Calu3 (cell line): Measurements from ENCODE around the gene ZNF766. TPM values are rescaled to one million over a fixed set of nuclear protein-coding genes. Genes with fewer than 3 reads are reported as not detected.
A peak's percentile ranks its signal among the peaks of the same experiment; 100 is the strongest.

Experiments used
- BruUV-seq: library from RNA; stranded (reverse); fragments of 400-500 nt; replicated peaks from 2 replicates; lab custom pipeline; 2021; lab: Mats Ljungman, UMichigan
- CTCF ChIA-PET: fragments of 300-600 bp; sonication (Branson Sonifier 250); formaldehyde crosslinking; loops from one replicate; lab custom pipeline; 2022; ENCODE audit warnings: antibody characterized with exemption; lab: Charles Lee
- DNase-seq: peaks from one replicate; pipeline ENCODE4 v3.0.0; 2022
- H3K27ac Mint-ChIP-seq: one replicate; pipeline ENCODE4 v1.8.0; 2022; ENCODE audit warnings: mixed read lengths; ENCODE audit not compliant: unreplicated experiment
- H3K27me3 Mint-ChIP-seq: one replicate; pipeline ENCODE4 v1.8.0; 2022; ENCODE audit warnings: mixed read lengths; ENCODE audit not compliant: unreplicated experiment
- H3K36me3 Mint-ChIP-seq: one replicate; pipeline ENCODE4 v1.8.0; 2022; ENCODE audit warnings: mild to moderate bottlenecking, moderate library complexity, mixed read lengths; ENCODE audit not compliant: insufficient read depth, unreplicated experiment
- H3K4me1 Mint-ChIP-seq: one replicate; pipeline ENCODE4 v1.8.0; 2022; ENCODE audit warnings: mild to moderate bottlenecking, low read depth, mixed read lengths; ENCODE audit not compliant: unreplicated experiment
- H3K4me3 Mint-ChIP-seq: one replicate; pipeline ENCODE4 v1.8.0; 2022; ENCODE audit warnings: mild to moderate bottlenecking, low read depth, moderate library complexity, mixed read lengths; ENCODE audit not compliant: unreplicated experiment
- H3K9me3 Mint-ChIP-seq: one replicate; pipeline ENCODE4 v1.8.0; 2022; ENCODE audit warnings: low read depth, mixed read lengths; ENCODE audit not compliant: unreplicated experiment
- intact Hi-C: fragments of 100-400 bp; cut with micrococcal nuclease; formaldehyde crosslinking; loops from one replicate; pipeline ENCODE4 v1.10.0; 2022; ENCODE audit not compliant: unreplicated experiment
- total RNA-seq: library from RNA; stranded (reverse); gene quantifications from 2 replicates; pipeline ENCODE4 v1.2.3, GENCODE V29; 2022
- TF ChIP-seq, protein P1 (sequence below): fragments of 200-600 bp; IDR thresholded peaks from one replicate; pipeline ENCODE4 v1.8.0; 2022; ENCODE audit warnings: antibody characterized with exemption; ENCODE audit not compliant: unreplicated experiment

ZNF766 gene
- total RNA-seq, 1 experiment from 2014 or later = 26.6 TPM

DNA sequence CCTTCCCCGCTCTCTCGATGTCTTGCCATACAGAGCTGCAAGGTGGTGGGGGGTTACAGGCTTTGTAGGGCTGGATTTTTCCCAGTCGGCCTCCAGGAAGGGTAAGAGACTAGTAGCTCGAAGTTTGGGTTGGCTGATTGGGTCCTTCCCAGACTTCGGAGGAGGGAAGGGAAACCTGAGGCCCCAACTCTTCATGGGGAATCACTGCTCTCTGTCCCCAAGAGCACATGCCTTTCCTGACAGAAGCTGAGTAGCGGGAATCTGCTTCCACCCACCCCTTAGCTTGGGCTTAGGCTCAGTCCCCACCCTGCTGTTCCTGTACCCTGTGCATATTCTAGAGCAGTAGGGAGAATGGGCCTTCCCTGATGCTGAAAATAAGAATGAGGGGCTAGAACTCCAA is 39.9 kb upstream of the ZNF766 start:
- CTCF ChIA-PET = no interaction called here
- peaks cover 7% of the 10 kb centered on the region for H3K9me3 Mint-ChIP-seq
- H3K27me3 Mint-ChIP-seq = no peaks in the 10 kb centered on the region
- TF ChIP-seq, protein P1, sequence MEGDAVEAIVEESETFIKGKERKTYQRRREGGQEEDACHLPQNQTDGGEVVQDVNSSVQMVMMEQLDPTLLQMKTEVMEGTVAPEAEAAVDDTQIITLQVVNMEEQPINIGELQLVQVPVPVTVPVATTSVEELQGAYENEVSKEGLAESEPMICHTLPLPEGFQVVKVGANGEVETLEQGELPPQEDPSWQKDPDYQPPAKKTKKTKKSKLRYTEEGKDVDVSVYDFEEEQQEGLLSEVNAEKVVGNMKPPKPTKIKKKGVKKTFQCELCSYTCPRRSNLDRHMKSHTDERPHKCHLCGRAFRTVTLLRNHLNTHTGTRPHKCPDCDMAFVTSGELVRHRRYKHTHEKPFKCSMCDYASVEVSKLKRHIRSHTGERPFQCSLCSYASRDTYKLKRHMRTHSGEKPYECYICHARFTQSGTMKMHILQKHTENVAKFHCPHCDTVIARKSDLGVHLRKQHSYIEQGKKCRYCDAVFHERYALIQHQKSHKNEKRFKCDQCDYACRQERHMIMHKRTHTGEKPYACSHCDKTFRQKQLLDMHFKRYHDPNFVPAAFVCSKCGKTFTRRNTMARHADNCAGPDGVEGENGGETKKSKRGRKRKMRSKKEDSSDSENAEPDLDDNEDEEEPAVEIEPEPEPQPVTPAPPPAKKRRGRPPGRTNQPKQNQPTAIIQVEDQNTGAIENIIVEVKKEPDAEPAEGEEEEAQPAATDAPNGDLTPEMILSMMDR = no peak
- no TSS peak for BruUV-seq
- H3K27ac Mint-ChIP-seq = no peak overlapping the region
- DNase-seq = no peak
- intact Hi-C loops = no loop called here
- no peaks in the 10 kb centered on the region for H3K4me1 Mint-ChIP-seq
- H3K4me3 Mint-ChIP-seq = no peak overlapping the region
- peaks cover 37% of the 10 kb centered on the region for H3K36me3 Mint-ChIP-seq

DNA sequence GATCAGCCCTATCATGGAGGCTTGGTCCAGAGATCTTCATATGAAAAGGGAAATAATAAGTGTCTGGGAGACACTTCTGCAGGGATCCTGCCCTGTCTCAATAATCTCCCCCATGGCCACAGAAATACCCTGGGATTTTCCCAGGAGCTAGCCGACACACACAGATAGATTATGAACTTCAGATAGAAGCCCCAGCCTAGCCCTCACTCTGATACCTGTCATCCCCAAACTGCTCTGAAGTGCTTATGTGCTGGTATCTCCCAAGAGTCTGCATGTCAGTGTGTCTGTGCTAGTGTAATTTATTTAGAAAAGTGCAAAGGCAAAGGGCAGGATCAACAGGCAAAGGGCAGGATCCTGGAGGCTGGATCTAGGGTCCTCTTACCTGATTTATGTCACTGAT is 38.7 kb upstream of the ZNF766 start:
- H3K27me3 Mint-ChIP-seq = no peaks in the 10 kb centered on the region
- intact Hi-C loops = loop anchor here (10.0 kb wide), 1 partner anchor 226 kb away; the partner anchor contains the start of gene ZNF615
- TF ChIP-seq, protein P1 = no peak
- DNase-seq = no peak
- H3K4me3 Mint-ChIP-seq = no peak overlapping the region
- CTCF ChIA-PET = no interaction called here
- no peaks in the 10 kb centered on the region for H3K4me1 Mint-ChIP-seq
- no TSS peak for BruUV-seq
- H3K36me3 Mint-ChIP-seq = peaks cover 25% of the 10 kb centered on the region
- peaks cover 12% of the 10 kb centered on the region for H3K9me3 Mint-ChIP-seq
- no peak overlapping the region for H3K27ac Mint-ChIP-seq

DNA sequence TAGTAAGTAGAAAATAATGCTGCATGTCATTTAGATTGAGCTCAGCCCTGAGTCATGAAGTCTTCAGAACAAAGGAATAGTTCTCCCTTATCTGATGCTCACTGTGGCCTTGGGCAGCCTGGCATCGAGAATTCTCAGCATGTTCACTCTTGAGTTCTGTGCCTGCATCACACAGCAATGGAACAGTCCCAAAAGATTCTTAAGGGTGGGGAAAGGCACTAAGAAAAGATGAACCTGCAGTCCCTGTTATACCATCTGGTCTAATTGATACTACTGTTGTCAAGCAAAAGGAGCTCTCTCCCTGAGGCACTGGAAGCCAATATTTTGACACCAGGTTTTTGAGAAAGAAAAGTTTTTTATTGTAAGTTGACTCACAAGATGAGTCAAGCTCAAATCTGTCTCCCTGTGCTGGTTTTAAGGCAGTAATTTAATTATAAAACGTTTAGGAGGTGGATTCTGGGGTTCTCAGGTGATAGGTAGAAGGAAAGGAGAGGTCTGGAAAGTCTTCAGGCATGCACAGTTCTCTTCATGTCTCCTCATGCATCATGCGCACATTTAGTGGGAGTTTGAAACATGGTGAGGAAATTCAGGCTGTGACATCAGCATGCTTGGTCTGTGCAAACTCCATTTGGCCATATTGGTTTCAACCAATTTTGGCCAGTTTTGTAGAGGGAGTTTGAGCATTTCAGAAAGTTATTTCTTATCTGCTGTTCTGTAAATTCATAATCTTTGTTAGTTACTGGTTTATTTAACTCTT is 38.1 kb upstream of the ZNF766 start:
- H3K9me3 Mint-ChIP-seq = peaks cover 12% of the 10 kb centered on the region
- no peak overlapping the region for H3K4me3 Mint-ChIP-seq
- TF ChIP-seq, protein P1 = no peak
- no peak for DNase-seq
- no peaks in the 10 kb centered on the region for H3K4me1 Mint-ChIP-seq
- H3K27me3 Mint-ChIP-seq = no peaks in the 10 kb centered on the region
- no peak overlapping the region for H3K27ac Mint-ChIP-seq
- no TSS peak for BruUV-seq
- H3K36me3 Mint-ChIP-seq = peaks cover 19% of the 10 kb centered on the region
- intact Hi-C loops = loop anchor here (10.0 kb wide), 1 partner anchor 227 kb away; the partner anchor contains the start of gene ZNF615
- CTCF ChIA-PET = interaction anchor here (0.6 kb wide), 1 partner anchor 42 kb away, joined by 5 read pairs; the partner anchor contains the start of gene PPP2R1A

DNA sequence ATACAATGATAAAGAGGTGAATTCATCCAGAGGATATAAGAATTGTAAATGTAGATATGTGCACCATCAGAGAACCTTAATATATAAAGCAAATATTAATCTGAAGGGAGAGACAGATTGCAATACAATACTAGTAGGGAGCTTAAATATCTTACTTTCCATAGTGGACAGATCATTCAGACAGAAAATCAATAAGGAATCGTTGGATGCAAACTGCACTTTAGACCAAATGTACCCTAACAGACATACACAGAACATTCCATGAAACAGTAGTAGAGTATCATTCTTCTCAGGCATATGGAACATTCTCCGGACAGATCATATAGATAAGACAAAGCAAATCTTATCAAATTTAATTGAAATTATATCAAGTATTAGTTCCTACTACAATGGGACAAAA is 35.0 kb upstream of the ZNF766 start:
- no peaks in the 10 kb centered on the region for H3K4me1 Mint-ChIP-seq
- TF ChIP-seq, protein P1 = no peak
- H3K4me3 Mint-ChIP-seq = no peak overlapping the region
- H3K36me3 Mint-ChIP-seq = no peaks in the 10 kb centered on the region
- no peaks in the 10 kb centered on the region for H3K27me3 Mint-ChIP-seq
- intact Hi-C loops = loop anchor here (10.0 kb wide), 1 partner anchor 230 kb away; the partner anchor contains the start of gene ZNF615
- no peak for DNase-seq
- CTCF ChIA-PET = no interaction called here
- BruUV-seq = TSS peak; percentile 4
- no peak overlapping the region for H3K27ac Mint-ChIP-seq
- peaks cover 11% of the 10 kb centered on the region for H3K9me3 Mint-ChIP-seq
